ENCODE measurements around the gene LDLRAD4. TPM values are rescaled to one million over a fixed set of nuclear protein-coding genes. Genes with fewer than 3 reads are reported as not detected.

LDLRAD4 gene
- total and polyA plus RNA-seq, 8 donors, result 14.1 to 26.6 (median 18.8) TPM

GRCh38 chr18:13176847-13177246 lies 41.7 kb upstream of the LDLRAD4 start:
- no peaks in the 10 kb centered on the region for H3K9me3 ChIP-seq
- ATAC-seq (no peak), DNase-seq (no peak)
- H3K4me3 ChIP-seq, result no peak overlapping the region
- no peak for TF ChIP-seq CTCF (IDR thresholded peaks at IDR 0.05)
- no peaks in the 10 kb centered on the region for H3K36me3 ChIP-seq
- no peaks in the 10 kb centered on the region for H3K4me1 ChIP-seq
- H3K27me3 ChIP-seq, result no peaks in the 10 kb centered on the region
- H3K27ac ChIP-seq, result no peak overlapping the region
- intact Hi-C loops (cut with DNase I), result no loop called here

DNA sequence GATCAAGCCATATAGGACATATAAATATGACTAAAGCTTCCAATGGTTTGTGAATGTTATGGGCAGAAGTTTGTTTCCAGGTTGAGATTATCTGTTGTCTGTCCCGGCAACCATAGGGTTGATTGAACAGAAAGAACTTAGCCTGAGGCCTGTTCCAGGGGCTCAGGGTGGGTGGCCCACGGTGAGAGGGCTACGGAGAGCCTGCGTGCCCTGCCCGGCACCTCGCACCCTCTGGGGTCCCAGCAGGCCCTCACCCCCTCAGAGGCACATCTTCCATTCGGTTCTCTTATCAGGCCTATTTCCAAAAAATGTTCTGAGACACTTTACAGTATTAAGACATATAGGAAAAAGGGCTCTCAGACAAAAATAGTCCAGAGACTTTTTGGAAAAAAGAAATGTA lies 40.4 kb upstream of the LDLRAD4 start:
- H3K4me3 ChIP-seq, result no peak overlapping the region
- H3K4me1 ChIP-seq, result no peaks in the 10 kb centered on the region
- no peak overlapping the region for H3K27ac ChIP-seq
- intact Hi-C loops (cut with DNase I), result no loop called here
- no peaks in the 10 kb centered on the region for H3K36me3 ChIP-seq
- H3K27me3 ChIP-seq, result no peaks in the 10 kb centered on the region
- no peak for TF ChIP-seq CTCF (IDR thresholded peaks at IDR 0.05)
- DNase-seq (no peak), ATAC-seq (no peak)
- H3K9me3 ChIP-seq, result no peaks in the 10 kb centered on the region

DNA sequence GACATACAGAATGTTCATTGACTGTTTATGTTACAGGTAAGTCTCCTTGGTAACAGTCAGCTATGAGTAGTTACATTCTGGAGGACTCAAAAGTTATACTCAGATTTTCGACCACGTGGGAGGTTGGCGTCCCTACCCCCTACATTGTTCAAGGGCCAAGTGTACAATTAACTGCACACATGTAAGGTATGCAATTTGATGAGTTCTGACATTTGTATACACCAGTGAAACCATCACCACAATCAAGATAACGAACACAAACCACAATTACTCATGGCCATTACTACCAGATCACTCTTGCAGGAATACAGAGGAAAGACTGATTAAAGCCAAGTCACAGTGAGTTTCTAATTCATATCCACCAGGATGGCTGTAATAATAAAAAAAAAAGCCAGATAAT lies 39.6 kb upstream of the LDLRAD4 start:
- TF ChIP-seq CTCF (IDR thresholded peaks at IDR 0.05), result no peak
- DNase-seq, result no peak
- Histone ChIP-seq H3K27ac (no peak overlapping the region), H3K9me3 (no peaks in the 10 kb centered on the region), H3K4me3 (no peak overlapping the region), H3K36me3 (no peaks in the 10 kb centered on the region), H3K4me1 (no peaks in the 10 kb centered on the region), H3K27me3 (no peaks in the 10 kb centered on the region)
- no peak for ATAC-seq
- intact Hi-C loops (cut with DNase I), result no loop called here

- TF ChIP-seq CTCF (IDR thresholded peaks at IDR 0.05), result no peak
Measured at GRCh38 chr18:13179566-13180113, 38.9 kb upstream of the LDLRAD4 start.

GRCh38 chr18:13180614-13181375 lies 37.8 kb upstream of the LDLRAD4 start:
- intact Hi-C loops (cut with DNase I), result no loop called here
- H3K4me3 ChIP-seq, result no peak overlapping the region
- no peaks in the 10 kb centered on the region for H3K36me3 ChIP-seq
- TF ChIP-seq CTCF (IDR thresholded peaks at IDR 0.05), result no peak
- no peak for ATAC-seq
- H3K9me3 ChIP-seq, result no peaks in the 10 kb centered on the region
- no peak overlapping the region for H3K27ac ChIP-seq
- H3K4me1 ChIP-seq, result no peaks in the 10 kb centered on the region
- H3K27me3 ChIP-seq, result no peaks in the 10 kb centered on the region
- no peak for DNase-seq

More at GRCh38 chr18:13179566-13180113, 38.9 kb upstream of the LDLRAD4 start:
- no peak overlapping the region for H3K27ac ChIP-seq
- H3K9me3 ChIP-seq, result no peaks in the 10 kb centered on the region
- intact Hi-C loops (cut with DNase I), result no loop called here
- H3K4me1 ChIP-seq, result no peaks in the 10 kb centered on the region
- no peak for ATAC-seq
- no peak for DNase-seq
- H3K27me3 ChIP-seq, result no peaks in the 10 kb centered on the region
- no peaks in the 10 kb centered on the region for H3K36me3 ChIP-seq
- no peak overlapping the region for H3K4me3 ChIP-seq
